Measurements from ENCODE around the gene STK38L.

DNA sequence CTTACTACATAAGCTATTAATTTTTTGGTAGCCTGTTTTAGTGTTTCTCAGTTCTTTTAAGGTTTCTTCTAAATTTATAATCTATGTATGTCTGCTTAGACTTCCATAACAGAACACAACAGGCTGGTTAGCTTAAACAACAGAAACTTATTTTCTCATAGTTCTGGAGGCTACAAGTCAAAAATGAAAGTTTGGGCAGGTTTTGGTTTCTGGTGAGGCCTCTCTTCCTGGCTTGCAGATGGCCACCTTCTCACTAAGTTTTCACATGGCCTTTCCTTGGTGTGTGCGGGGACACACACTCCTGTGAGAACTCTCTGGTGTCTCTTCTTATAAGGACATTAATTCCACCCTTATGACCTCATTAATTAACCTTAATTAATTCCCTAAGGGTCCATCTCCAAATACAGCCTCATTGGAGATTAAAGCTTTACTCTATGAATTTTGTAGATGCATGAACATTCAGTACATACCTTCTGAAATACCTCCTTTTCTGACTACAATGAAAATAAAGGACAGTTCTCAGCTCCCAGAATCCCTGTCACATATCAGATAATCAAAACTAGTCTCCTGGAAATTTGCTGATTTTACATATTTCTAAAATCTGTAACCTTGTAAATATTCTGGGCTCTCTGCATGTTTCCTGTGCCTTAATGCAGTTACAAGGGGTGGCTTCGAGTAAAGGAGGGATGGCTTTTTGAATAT, 65.4 kb downstream of the STK38L start:
- TF ChIP-seq HOXB13 (CRISPR knock-in tag; IDR thresholded peaks at IDR 0.05; ENCODE audit: low read depth) (no peak), EHF (CRISPR knock-in tag; IDR thresholded peaks at IDR 0.05) (no peak), POLR2A (IDR thresholded peaks at IDR 0.05; ENCODE audit: low read length) (no peak), RAD21 (conservative IDR thresholded peaks at IDR 0.05 in 1 of 2, IDR thresholded peaks at IDR 0.05 in 1 of 2) (no peak)
- TF ChIP-seq, protein P1, sequence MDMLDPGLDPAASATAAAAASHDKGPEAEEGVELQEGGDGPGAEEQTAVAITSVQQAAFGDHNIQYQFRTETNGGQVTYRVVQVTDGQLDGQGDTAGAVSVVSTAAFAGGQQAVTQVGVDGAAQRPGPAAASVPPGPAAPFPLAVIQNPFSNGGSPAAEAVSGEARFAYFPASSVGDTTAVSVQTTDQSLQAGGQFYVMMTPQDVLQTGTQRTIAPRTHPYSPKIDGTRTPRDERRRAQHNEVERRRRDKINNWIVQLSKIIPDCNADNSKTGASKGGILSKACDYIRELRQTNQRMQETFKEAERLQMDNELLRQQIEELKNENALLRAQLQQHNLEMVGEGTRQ (IDR thresholded peaks at IDR 0.05) = no peak
- TF ChIP-seq, protein P2, sequence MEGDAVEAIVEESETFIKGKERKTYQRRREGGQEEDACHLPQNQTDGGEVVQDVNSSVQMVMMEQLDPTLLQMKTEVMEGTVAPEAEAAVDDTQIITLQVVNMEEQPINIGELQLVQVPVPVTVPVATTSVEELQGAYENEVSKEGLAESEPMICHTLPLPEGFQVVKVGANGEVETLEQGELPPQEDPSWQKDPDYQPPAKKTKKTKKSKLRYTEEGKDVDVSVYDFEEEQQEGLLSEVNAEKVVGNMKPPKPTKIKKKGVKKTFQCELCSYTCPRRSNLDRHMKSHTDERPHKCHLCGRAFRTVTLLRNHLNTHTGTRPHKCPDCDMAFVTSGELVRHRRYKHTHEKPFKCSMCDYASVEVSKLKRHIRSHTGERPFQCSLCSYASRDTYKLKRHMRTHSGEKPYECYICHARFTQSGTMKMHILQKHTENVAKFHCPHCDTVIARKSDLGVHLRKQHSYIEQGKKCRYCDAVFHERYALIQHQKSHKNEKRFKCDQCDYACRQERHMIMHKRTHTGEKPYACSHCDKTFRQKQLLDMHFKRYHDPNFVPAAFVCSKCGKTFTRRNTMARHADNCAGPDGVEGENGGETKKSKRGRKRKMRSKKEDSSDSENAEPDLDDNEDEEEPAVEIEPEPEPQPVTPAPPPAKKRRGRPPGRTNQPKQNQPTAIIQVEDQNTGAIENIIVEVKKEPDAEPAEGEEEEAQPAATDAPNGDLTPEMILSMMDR (IDR thresholded peaks at IDR 0.05) = no peak

Data from A549 (cell line).